HG02938 (cell line): ENCODE data around the gene BPIFA3.
"Not testable (repeated sequence)": the region's sequence is repeated elsewhere in the genome, so short reads cannot be mapped to it uniquely, and the experiment has no call there.

Experiments
- ATAC-seq: cut with Tn5 transposase; IDR thresholded peaks from one replicate; pipeline ENCODE4 v1.9.1; 2021; ENCODE audit warnings: mild to moderate bottlenecking, moderate library complexity; ENCODE audit not compliant: unreplicated experiment

The BPIFA3 gene

GRCh38 chr20:33217052-33217451 is at the start of gene BPIFA3:
Gene BPIFA3, plus strand, starts transcription at chr20:33217352. Its CDS starts 185 bp downstream, at chr20:33217537.
- no peak for ATAC-seq

- ATAC-seq, result no peak
Observed at GRCh38 chr20:33167859-33168258, 49.3 kb upstream of the BPIFA3 start, which contains the start of gene BPIFA2. Gene BPIFA2, plus strand, starts transcription at chr20:33168159. Its CDS starts 987 bp downstream, at chr20:33169146.

GRCh38 chr20:33169176-33169794 is 47.9 kb upstream of the BPIFA3 start:
- ATAC-seq, result no peak

GRCh38 chr20:33172781-33173180 is 44.4 kb upstream of the BPIFA3 start:
- no peak for ATAC-seq

GRCh38 chr20:33175123-33175522 is 42.0 kb upstream of the BPIFA3 start:
- ATAC-seq, result no peak

GRCh38 chr20:33176101-33176500 is 41.1 kb upstream of the BPIFA3 start:
- ATAC-seq, result no peak

GRCh38 chr20:33177866-33178265 is 39.3 kb upstream of the BPIFA3 start:
- no peak for ATAC-seq

- ATAC-seq, result no peak
Observed at GRCh38 chr20:33178726-33179125, 38.4 kb upstream of the BPIFA3 start.

GRCh38 chr20:33180169-33180568 is 37.0 kb upstream of the BPIFA3 start:
- no peak for ATAC-seq

- no peak for ATAC-seq
Observed at GRCh38 chr20:33181482-33182093, 35.6 kb upstream of the BPIFA3 start.

GRCh38 chr20:33183312-33183711 is 33.8 kb upstream of the BPIFA3 start:
- ATAC-seq, result no peak

- ATAC-seq, result not testable (repeated sequence)
Observed at GRCh38 chr20:33185031-33185590, 32.0 kb upstream of the BPIFA3 start.

- ATAC-seq, result no peak
Observed at GRCh38 chr20:33187491-33187890, 29.7 kb upstream of the BPIFA3 start.

GRCh38 chr20:33188421-33188820 is 28.7 kb upstream of the BPIFA3 start:
- no peak for ATAC-seq

GRCh38 chr20:33191484-33191883 is 25.7 kb upstream of the BPIFA3 start:
- ATAC-seq, result no peak

- no peak for ATAC-seq
Observed at GRCh38 chr20:33191955-33192354, 25.2 kb upstream of the BPIFA3 start.

- no peak for ATAC-seq
Observed at GRCh38 chr20:33192912-33193501, 24.1 kb upstream of the BPIFA3 start.

GRCh38 chr20:33199026-33199425 is 18.1 kb upstream of the BPIFA3 start:
- ATAC-seq, result no peak

GRCh38 chr20:33202451-33202850 is 14.7 kb upstream of the BPIFA3 start:
- ATAC-seq, result no peak

- no peak for ATAC-seq
Observed at GRCh38 chr20:33203444-33203843, 13.7 kb upstream of the BPIFA3 start.

GRCh38 chr20:33209789-33210188 is 7.4 kb upstream of the BPIFA3 start:
- no peak for ATAC-seq

- ATAC-seq, result no peak
Observed at GRCh38 chr20:33210371-33210770, 6.8 kb upstream of the BPIFA3 start.
